Right hindlimb (tissue), 1 donor: Measurements from ENCODE around the gene USP20.

Source experiments
- DNase-seq: peaks from one replicate; pipeline ENCODE4 v3.0.0-alpha.2; 2018

Gene USP20

GRCh38 chr9:129921905-129922304, 86.6 kb downstream of the USP20 start:
- DNase-seq = no peak

- no peak for DNase-seq
Observed at GRCh38 chr9:129923589-129923988, 88.3 kb downstream of the USP20 start.

DNA sequence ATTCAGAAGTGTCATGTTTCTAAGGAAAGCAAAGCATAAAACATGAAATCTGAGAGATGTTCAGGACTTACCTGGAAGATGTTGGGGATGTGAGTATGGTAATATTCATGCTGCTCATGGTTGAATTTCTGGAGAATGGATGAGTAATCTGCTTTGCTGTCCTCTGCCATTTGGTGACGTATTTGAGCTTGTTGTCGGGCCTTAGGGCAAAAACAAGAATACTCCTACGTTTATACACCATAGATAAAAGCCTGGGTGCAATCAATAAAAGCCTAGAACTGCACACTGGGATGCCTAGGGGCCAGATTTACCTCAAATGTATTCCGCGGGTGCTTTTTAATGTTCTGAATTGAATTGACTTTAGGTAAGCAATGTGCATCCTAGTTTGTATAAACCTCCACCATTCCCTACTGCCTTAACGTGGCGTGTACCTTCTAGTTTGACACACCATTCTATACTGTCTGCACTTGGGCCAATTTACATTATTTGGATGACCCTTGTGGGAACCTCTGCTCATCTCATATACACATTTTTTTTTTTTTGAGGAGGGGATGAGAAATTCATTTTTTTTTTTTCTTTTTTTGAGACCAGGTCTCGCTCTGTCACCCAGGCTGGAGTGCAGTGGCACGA, 94.4 kb downstream of the USP20 start:
- DNase-seq = no peak

DNA sequence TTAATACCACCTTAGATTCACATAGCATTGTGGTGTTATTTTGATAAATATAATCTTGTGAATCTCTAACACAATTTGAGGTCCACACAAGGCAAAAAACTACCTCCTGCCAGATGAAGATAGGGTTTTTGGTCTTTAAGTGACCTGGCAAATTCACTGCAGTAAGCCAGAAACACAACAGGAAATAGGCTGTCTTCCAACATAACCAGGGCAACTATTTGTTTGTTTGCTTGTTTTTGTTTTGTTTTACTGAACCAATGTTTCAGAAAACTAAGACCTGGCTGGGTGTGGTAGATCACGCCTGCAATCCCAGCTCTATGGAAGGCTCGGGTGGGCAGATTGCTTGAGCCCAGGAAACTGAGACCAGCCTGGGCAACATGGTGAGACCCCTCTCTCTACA, 95.5 kb downstream of the USP20 start:
- no peak for DNase-seq
